SK-N-SH (cell line): ENCODE results near the gene FBXL5. TPM values are rescaled to one million over a fixed set of nuclear protein-coding genes. Genes with fewer than 3 reads are reported as not detected.
A peak's percentile ranks its signal among the peaks of the same experiment; 100 is the strongest.

ENCODE experiments used
- CTCF ChIA-PET: fragments of 300-600, 350-600 bp; formaldehyde crosslinking; extraction: SDS; loops from one replicate; lab custom pipeline; 2021; lab: Yijun Ruan, JAX
- POLR2A ChIA-PET: fragments of 350-600 bp; sonication (Branson Sonifier 250); formaldehyde crosslinking; extraction: SDS; loops from one replicate; lab custom pipeline; 2020; ENCODE audit warnings: antibody characterized with exemption, inconsistent platforms; lab: Yijun Ruan, JAX
- DNase-seq: peaks from one replicate; pipeline ENCODE4 v3.0.0; 2012
- H2AFZ ChIP-seq: fragments of 200-600 bp; sonication (generic); 2 replicates; pipeline ENCODE4 v1.8.1; 2016; ENCODE audit warnings: antibody characterized with exemption, mild to moderate bottlenecking, low read depth
- H3F3A ChIP-seq: fragments of 200-600 bp; sonication (generic); replicated peaks from 2 replicates; pipeline ENCODE3; 2016; ENCODE audit warnings: antibody characterized with exemption, mild to moderate bottlenecking; ENCODE audit not compliant: insufficient read depth
- H3K27ac ChIP-seq, 2 experiments: fragments of 200-500 bp in 1 of 2; fragments of 200-600 bp in 1 of 2; sonication (Bioruptor generic) in 1 of 2; sonication (generic), shearing (Covaris generic) in 1 of 2; 2 replicates each; pipeline versions ENCODE4 v1.5.1 to v1.6.1; 2014 to 2016; ENCODE audit warnings: low read depth in 2 of 2, inconsistent platforms in 1 of 2, low read length in 1 of 2, mild to moderate bottlenecking in 1 of 2, mixed read lengths in 1 of 2
- H3K27me3 ChIP-seq: fragments of 200-600 bp; sonication (generic), shearing (Covaris generic); 2 replicates; pipeline ENCODE4 v1.6.1; 2016; ENCODE audit warnings: mixed run types; ENCODE audit not compliant: insufficient read depth
- H3K36me3 ChIP-seq, 2 experiments: fragments of 200-500 bp in 1 of 2; fragments of 200-600 bp in 1 of 2; sonication (Bioruptor generic) in 1 of 2; sonication (generic) in 1 of 2; replicated peaks in 1 of 2; 2 replicates each; pipeline versions ENCODE3 to v1.5.1; 2014 to 2016; ENCODE audit warnings: low read length in 1 of 2, mild to moderate bottlenecking in 1 of 2; ENCODE audit not compliant: insufficient read depth in 2 of 2, control insufficient read depth in 1 of 2
- H3K4me1 ChIP-seq, 2 experiments: fragments of 200-500 bp in 1 of 2; fragments of 200-600 bp in 1 of 2; sonication (Bioruptor generic) in 1 of 2; sonication (generic), shearing (Covaris generic) in 1 of 2; 2 replicates each; pipeline versions ENCODE4 v1.5.1 to v1.6.1; 2014 to 2016; ENCODE audit warnings: low read depth in 1 of 2, low read length in 1 of 2, mixed run types in 1 of 2; ENCODE audit not compliant: insufficient read depth in 2 of 2, control insufficient read depth in 1 of 2
- H3K4me2 ChIP-seq: fragments of 200-600 bp; sonication (generic), shearing (Covaris generic); 2 replicates; pipeline ENCODE4 v1.6.1; 2017; ENCODE audit warnings: mixed run types
- H3K4me3 ChIP-seq, 2 experiments: fragments of 200-500 bp in 1 of 2; fragments of 200-600 bp in 1 of 2; sonication (Bioruptor generic) in 1 of 2; sonication (generic), shearing (Covaris generic) in 1 of 2; 2 replicates each; pipeline versions ENCODE4 v1.5.1 to v1.8.1; 2014 to 2016; ENCODE audit warnings: low read depth in 2 of 2, inconsistent platforms in 1 of 2, low read length in 1 of 2, mild to moderate bottlenecking in 1 of 2, mixed read lengths in 1 of 2, moderate library complexity in 1 of 2
- H3K79me2 ChIP-seq: fragments of 200-600 bp; sonication (generic); 2 replicates; pipeline ENCODE4 v1.8.1; 2017; ENCODE audit warnings: mild to moderate bottlenecking; ENCODE audit not compliant: insufficient read depth
- H3K9ac ChIP-seq: fragments of 200-600 bp; sonication (generic); 2 replicates; pipeline ENCODE4 v1.6.1; 2017; ENCODE audit warnings: mixed run types
- H3K9me2 ChIP-seq: fragments of 200-600 bp; sonication (generic); 2 replicates; pipeline ENCODE4 v1.6.1; 2017; ENCODE audit warnings: mixed run types
- H3K9me3 ChIP-seq: fragments of 200-600 bp; sonication (generic); 2 replicates; pipeline ENCODE4 v1.6.1; 2017; ENCODE audit warnings: mixed run types, mild to moderate bottlenecking, moderate library complexity
- H4K20me1 ChIP-seq: fragments of 200-600 bp; sonication (generic); 2 replicates; pipeline ENCODE4 v1.6.1; 2017; ENCODE audit warnings: mild to moderate bottlenecking, mixed run types; ENCODE audit not compliant: insufficient read depth
- EP300 ChIP-seq, 2 experiments: IDR thresholded peaks; 2 replicates each; pipeline versions ENCODE4 v1.4.0 to v1.6.1; 2012; ENCODE audit warnings: borderline replicate concordance in 1 of 2, low read depth in 1 of 2, low read length in 1 of 2
- GATA2 ChIP-seq: sonication (generic); formaldehyde crosslinking; IDR thresholded peaks from 2 replicates; pipeline ENCODE4 v1.5.0; 2020; ENCODE audit warnings: mild to moderate bottlenecking, missing genetic modification reagents
- MXI1 ChIP-seq: IDR thresholded peaks from 2 replicates; pipeline ENCODE4 v1.6.1; 2012; ENCODE audit warnings: mild to moderate bottlenecking, low read depth, low read length, improper control_type of control experiment
- NFIC ChIP-seq: IDR thresholded peaks from 2 replicates; pipeline ENCODE4 v1.4.0; 2012; ENCODE audit warnings: borderline replicate concordance
- POLR2AphosphoS5 ChIP-seq: IDR thresholded peaks from 2 replicates; pipeline ENCODE4 v1.6.1; 2012; ENCODE audit warnings: low read depth, low read length
- RCOR1 ChIP-seq: fragments of 150-350 bp; IDR thresholded peaks from 2 replicates; pipeline ENCODE4 v1.6.1; 2017; ENCODE audit warnings: antibody characterized with exemption, low read length
- RXRA ChIP-seq: IDR thresholded peaks from 2 replicates; pipeline ENCODE4 v1.4.0; 2012; ENCODE audit warnings: low read depth, mild to moderate bottlenecking, borderline replicate concordance
- SIN3A ChIP-seq: IDR thresholded peaks from 2 replicates; pipeline ENCODE4 v1.6.1; 2012; ENCODE audit warnings: low read depth, mild to moderate bottlenecking, low read length, moderate library complexity, borderline replicate concordance
- TAF1 ChIP-seq: IDR thresholded peaks from 2 replicates; pipeline ENCODE4 v1.6.1; 2012; ENCODE audit warnings: low read depth, mild to moderate bottlenecking, low read length, moderate library complexity, borderline replicate concordance
- TCF12 ChIP-seq: IDR thresholded peaks from 2 replicates; pipeline ENCODE4 v1.4.0; 2012
- TEAD4 ChIP-seq: IDR thresholded peaks from 2 replicates; pipeline ENCODE4 v1.4.0; 2012; ENCODE audit warnings: mild to moderate bottlenecking, borderline replicate concordance; ENCODE audit not compliant: insufficient read depth
- WGBS: methylation state at CpG from one replicate; pipeline ENCODE4 v1.1.6; 2017; ENCODE audit warnings: low lambda C conversion rate; 5-methylcytosine and 5-hydroxymethylcytosine counted together
- polyA plus RNA-seq, 3 experiments: library from polyadenylated mRNA; depleted of rRNA; stranded (reverse); fragments of >200 nt; gene quantifications; 2 replicates each; pipeline ENCODE4 v1.2.3, GENCODE V29; 2012
- TF ChIP-seq, protein P1 (sequence below): IDR thresholded peaks from 2 replicates; pipeline ENCODE4; 2012
- TF ChIP-seq, protein P2 (sequence below): IDR thresholded peaks from 2 replicates; pipeline ENCODE4 v1.4.0; 2012; ENCODE audit warnings: low read depth, borderline replicate concordance

Gene FBXL5
- polyA plus RNA-seq, 1 of the 3 experiments (the other 2 are of a cell fraction): 13.5 TPM

- peak overlapping the region; percentile 60; the same call in 1 of the 2 replicates for H3K9ac ChIP-seq
- no peaks in the 10 kb centered on the region for H4K20me1 ChIP-seq
- WGBS: 92% methylated on average over 2 of the region's 2 CpGs
- peak overlapping the region in 1 of 2 experiments; percentile 94; a peak in 2 of 4 replicates for H3K27ac ChIP-seq
- H3K79me2 ChIP-seq: peaks cover 33% of the 10 kb centered on the region
- ChIA-PET CTCF (interaction anchor here (0.8 to 1.5 kb wide), 2 partner anchors 40 to 116 kb away, joined by 3 to 5 read pairs; no protein-coding TSS in a partner anchor), POLR2A (no interaction called here)
- H3K9me3 ChIP-seq: no peaks in the 10 kb centered on the region
- no peaks in the 10 kb centered on the region for H3K27me3 ChIP-seq
- H3K4me1 ChIP-seq: peaks cover 0 to 23% of the 10 kb centered on the region in 2 experiments
- H3K36me3 ChIP-seq: peaks cover 42 to 47% of the 10 kb centered on the region in 2 experiments
- TF ChIP-seq SIN3A (no peak), NFIC (no peak), TAF1 (no peak), GATA2 (CRISPR knock-in tag) (no peak), RCOR1 (no peak), TCF12 (no peak), RXRA (no peak), TEAD4 (no peak)
- TF ChIP-seq, protein P1, sequence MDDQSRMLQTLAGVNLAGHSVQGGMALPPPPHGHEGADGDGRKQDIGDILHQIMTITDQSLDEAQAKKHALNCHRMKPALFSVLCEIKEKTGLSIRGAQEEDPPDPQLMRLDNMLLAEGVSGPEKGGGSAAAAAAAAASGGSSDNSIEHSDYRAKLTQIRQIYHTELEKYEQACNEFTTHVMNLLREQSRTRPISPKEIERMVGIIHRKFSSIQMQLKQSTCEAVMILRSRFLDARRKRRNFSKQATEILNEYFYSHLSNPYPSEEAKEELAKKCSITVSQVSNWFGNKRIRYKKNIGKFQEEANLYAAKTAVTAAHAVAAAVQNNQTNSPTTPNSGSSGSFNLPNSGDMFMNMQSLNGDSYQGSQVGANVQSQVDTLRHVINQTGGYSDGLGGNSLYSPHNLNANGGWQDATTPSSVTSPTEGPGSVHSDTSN: no peak
- DNase-seq: no peak
- H3K9me2 ChIP-seq: no peaks in the 10 kb centered on the region
- H3K4me2 ChIP-seq: peak overlapping the region; percentile 51; the same call in 1 of the 2 replicates
- no peak overlapping the region for H3K4me3 ChIP-seq
- H3F3A ChIP-seq: peaks cover 27% of the 10 kb centered on the region
- no peak overlapping the region for H2AFZ ChIP-seq
These were observed 34.4 kb upstream of the FBXL5 start for GRCh38 chr4:15689540-15689939.

GRCh38 chr4:15688051-15688450, 32.9 kb upstream of the FBXL5 start:
- Histone ChIP-seq H3K27me3 (no peaks in the 10 kb centered on the region), H3K9me3 (no peaks in the 10 kb centered on the region), H3K79me2 (peaks cover 48% of the 10 kb centered on the region), H2AFZ (no peak overlapping the region), H3F3A (peaks cover 27% of the 10 kb centered on the region), H3K4me2 (no peak overlapping the region), H3K36me3 (peaks cover 50 to 56% of the 10 kb centered on the region in 2 experiments), H3K27ac (0 out of 4 replicates have a peak overlapping the region, but pooled peaks of 1 of the 2 experiments have one; percentile 2), H3K9me2 (no peaks in the 10 kb centered on the region), H3K4me3 (no peak overlapping the region), H4K20me1 (no peaks in the 10 kb centered on the region), H3K9ac (no peak overlapping the region), H3K4me1 (peaks cover 7 to 29% of the 10 kb centered on the region in 2 experiments)
- WGBS: 93% methylated on average over 5 of the region's 5 CpGs
- POLR2A ChIA-PET: no interaction called here
- no peak for TF ChIP-seq POLR2AphosphoS5
- TF ChIP-seq EP300 (IDR thresholded peaks at IDR 0.05; ENCODE audit: borderline replicate concordance in 1 of 2, low read depth in 1 of 2, low read length in 1 of 2): no peak
- TF ChIP-seq SIN3A: no peak
- TF ChIP-seq MXI1: no peak
- TF ChIP-seq, protein P2, sequence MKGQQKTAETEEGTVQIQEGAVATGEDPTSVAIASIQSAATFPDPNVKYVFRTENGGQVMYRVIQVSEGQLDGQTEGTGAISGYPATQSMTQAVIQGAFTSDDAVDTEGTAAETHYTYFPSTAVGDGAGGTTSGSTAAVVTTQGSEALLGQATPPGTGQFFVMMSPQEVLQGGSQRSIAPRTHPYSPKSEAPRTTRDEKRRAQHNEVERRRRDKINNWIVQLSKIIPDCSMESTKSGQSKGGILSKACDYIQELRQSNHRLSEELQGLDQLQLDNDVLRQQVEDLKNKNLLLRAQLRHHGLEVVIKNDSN: no peak
- CTCF ChIA-PET: interaction anchor here (1.2 to 1.5 kb wide), 2 partner anchors 11 to 41 kb away, joined by 3 to 5 read pairs; no protein-coding TSS in a partner anchor
- DNase-seq: no peak
